GM06990 (cell line): ENCODE results near the gene PRKG1.

ENCODE experiments used
- DNase-seq: peaks from one replicate; pipeline ENCODE4 v3.0.0-alpha.2; 2011; ENCODE audit not compliant: insufficient read length; ENCODE audit errors: extremely low read depth
- H3K27me3 ChIP-seq: replicated peaks from 2 replicates; pipeline ENCODE4 v1.6.0; 2011; ENCODE audit warnings: low read length; ENCODE audit not compliant: control insufficient read depth, insufficient read depth
- H3K36me3 ChIP-seq: 2 replicates; pipeline ENCODE4 v1.5.1; 2011; ENCODE audit warnings: low read length; ENCODE audit not compliant: control insufficient read depth, insufficient read depth
- H3K4me3 ChIP-seq: replicated peaks from 2 replicates; pipeline ENCODE4 v1.5.1; 2011; ENCODE audit warnings: low read depth, mild to moderate bottlenecking, control low read depth, low read length
- TF ChIP-seq, protein P1 (sequence below): IDR thresholded peaks from 2 replicates; pipeline ENCODE4 v1.5.1; 2011; ENCODE audit warnings: low read length, control low read depth, mild to moderate bottlenecking, inconsistent platforms; ENCODE audit not compliant: insufficient read depth, poor library complexity, severe bottlenecking

PRKG1 gene

GRCh38 chr10:52106899-52107298, 1032.6 kb downstream of the PRKG1 start:
- DNase-seq = no peak
- Histone ChIP-seq H3K36me3 (no peaks in the 10 kb centered on the region), H3K27me3 (no peaks in the 10 kb centered on the region), H3K4me3 (no peak overlapping the region)
- TF ChIP-seq, protein P1, sequence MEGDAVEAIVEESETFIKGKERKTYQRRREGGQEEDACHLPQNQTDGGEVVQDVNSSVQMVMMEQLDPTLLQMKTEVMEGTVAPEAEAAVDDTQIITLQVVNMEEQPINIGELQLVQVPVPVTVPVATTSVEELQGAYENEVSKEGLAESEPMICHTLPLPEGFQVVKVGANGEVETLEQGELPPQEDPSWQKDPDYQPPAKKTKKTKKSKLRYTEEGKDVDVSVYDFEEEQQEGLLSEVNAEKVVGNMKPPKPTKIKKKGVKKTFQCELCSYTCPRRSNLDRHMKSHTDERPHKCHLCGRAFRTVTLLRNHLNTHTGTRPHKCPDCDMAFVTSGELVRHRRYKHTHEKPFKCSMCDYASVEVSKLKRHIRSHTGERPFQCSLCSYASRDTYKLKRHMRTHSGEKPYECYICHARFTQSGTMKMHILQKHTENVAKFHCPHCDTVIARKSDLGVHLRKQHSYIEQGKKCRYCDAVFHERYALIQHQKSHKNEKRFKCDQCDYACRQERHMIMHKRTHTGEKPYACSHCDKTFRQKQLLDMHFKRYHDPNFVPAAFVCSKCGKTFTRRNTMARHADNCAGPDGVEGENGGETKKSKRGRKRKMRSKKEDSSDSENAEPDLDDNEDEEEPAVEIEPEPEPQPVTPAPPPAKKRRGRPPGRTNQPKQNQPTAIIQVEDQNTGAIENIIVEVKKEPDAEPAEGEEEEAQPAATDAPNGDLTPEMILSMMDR = no peak

DNA sequence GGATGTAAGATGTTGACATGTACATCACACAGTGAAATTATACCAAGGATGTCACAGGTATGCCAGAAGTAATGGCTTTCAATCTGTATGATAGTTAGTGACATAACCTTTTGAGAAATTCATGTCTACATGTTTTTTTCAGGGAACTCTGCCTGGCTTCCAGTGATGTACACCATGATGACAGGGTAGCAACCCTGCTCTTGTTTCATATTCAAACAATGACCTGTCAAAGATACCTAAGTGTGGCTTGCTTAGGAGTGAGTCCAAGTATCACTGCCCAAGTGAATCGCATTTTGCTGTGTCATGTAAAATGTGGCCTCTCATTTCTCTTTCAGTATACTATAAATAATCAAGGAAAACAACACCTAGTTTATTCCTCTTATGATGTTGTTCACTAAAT, 1033.9 kb downstream of the PRKG1 start:
- TF ChIP-seq, protein P1 = no peak
- H3K36me3 ChIP-seq = no peaks in the 10 kb centered on the region
- no peak overlapping the region for H3K4me3 ChIP-seq
- DNase-seq = no peak
- H3K27me3 ChIP-seq = no peaks in the 10 kb centered on the region

DNA sequence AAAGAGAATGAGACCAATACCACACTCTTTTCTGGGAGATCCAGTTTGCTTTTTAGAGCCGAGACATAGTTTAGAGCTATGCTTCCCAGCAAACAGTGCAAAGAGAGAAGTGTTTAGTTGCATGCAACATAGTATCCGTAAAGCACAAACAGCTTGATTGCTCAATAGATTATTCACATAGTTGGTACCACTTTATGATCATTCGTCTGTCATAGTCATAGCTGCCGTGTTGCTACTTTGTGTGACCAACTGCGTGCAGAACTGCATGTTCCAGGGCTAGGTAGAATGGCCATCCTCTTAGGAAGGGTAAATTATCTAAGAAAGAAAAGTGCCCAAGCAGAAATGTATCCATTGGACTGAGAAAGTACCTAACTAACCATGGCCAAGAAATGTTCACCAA, 1036.3 kb downstream of the PRKG1 start:
- Histone ChIP-seq H3K4me3 (no peak overlapping the region), H3K27me3 (no peaks in the 10 kb centered on the region), H3K36me3 (no peaks in the 10 kb centered on the region)
- no peak for DNase-seq
- TF ChIP-seq, protein P1 = no peak

DNA sequence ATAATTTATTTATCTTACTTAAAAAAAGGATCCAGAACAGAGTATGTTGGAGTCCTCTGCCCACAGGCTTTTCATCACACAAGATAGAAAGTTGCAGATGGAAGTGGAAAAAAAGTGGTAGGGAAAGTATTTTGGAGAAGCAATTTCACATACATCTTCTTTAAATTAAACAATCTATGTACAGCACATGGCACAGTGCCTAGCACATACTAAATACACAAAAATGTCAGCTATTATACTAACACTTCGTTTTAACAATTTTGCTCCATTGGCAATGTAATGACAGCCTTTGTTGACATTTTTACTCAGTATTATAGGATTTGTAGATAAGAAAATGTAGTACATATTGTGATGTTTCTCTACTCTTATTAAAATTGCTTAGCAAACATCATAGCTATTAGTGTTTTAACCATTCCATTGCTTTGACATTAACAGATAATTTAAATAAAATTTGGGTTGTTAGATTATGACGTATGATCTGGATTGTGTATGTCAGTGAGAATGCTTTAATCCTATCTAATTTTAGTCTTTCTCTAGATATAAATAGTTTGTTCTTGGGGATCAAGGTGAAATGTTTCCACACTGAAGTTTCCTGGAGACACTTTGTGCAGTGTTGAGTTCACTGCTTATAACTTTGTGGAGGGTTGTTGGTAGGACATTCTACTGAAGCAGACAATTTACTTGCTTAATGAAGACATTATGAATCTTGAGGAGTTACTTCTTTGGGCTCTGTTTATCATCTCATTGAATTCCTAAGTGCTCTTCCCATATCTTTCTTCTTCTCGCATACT, 1037.0 kb downstream of the PRKG1 start:
- DNase-seq = no peak
- no peaks in the 10 kb centered on the region for H3K27me3 ChIP-seq
- TF ChIP-seq, protein P1 = no peak

GRCh38 chr10:52115823-52116222, 1041.5 kb downstream of the PRKG1 start:
- Histone ChIP-seq H3K4me3 (no peak overlapping the region), H3K36me3 (no peaks in the 10 kb centered on the region), H3K27me3 (no peaks in the 10 kb centered on the region)
- TF ChIP-seq, protein P1 = no peak
- DNase-seq = no peak

More for the DNA sequence above, 1037.0 kb downstream of the PRKG1 start:
- no peak overlapping the region for H3K4me3 ChIP-seq
- no peaks in the 10 kb centered on the region for H3K36me3 ChIP-seq

DNA sequence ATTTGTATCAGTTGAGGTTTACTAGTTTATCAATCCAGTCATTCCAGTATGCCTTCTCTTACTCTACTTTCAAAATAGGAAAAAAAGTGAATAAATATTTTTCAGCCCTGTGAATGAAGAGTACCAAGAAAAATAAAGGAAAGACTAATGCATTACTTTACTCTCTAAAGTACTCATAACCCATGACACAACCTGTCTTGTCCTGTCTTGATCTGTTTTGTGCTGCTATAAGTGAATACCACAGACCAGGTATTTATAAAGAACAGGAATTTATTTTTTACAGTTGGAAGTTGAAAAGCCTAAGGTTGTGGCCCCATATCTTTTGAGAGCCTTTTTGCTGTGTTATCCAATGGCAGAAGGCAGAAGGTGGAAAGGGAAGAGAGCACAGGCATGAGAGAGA, 1045.2 kb downstream of the PRKG1 start:
- TF ChIP-seq, protein P1 = no peak
- DNase-seq = no peak
- H3K36me3 ChIP-seq = no peaks in the 10 kb centered on the region
- no peaks in the 10 kb centered on the region for H3K27me3 ChIP-seq
- no peak overlapping the region for H3K4me3 ChIP-seq
